Right atrium auricular region (tissue), 2 donors: Measurements from ENCODE around the gene CLNK. TPM values are rescaled to one million over a fixed set of nuclear protein-coding genes. Genes with fewer than 3 reads are reported as not detected.

Experiments used
- DNase-seq: peaks from one replicate; pipeline ENCODE4 v3.0.0-alpha.2; 2019; ENCODE audit warnings: low spot score
- H3K27ac ChIP-seq, 2 donors: fragments of 200-600 bp; sonication (generic); 1 replicate in 1 of 2; 2 replicates in 1 of 2; pipeline ENCODE4 v1.5.1; 2016 to 2019
- H3K27me3 ChIP-seq, 2 donors: fragments of 200-600 bp; sonication (generic); one replicate each; pipeline versions ENCODE4 v1.5.1 to v1.6.0; 2017 to 2019
- H3K36me3 ChIP-seq: fragments of 200-600 bp; sonication (generic); one replicate; pipeline ENCODE4 v1.5.1; 2016
- H3K4me1 ChIP-seq, 2 donors: fragments of 200-600 bp; sonication (generic); one replicate each; pipeline versions ENCODE4 v1.5.1 to v1.6.0; 2017 to 2019
- H3K4me3 ChIP-seq, 2 donors: fragments of 200-600 bp; sonication (generic); 1 replicate in 1 of 2; 2 replicates in 1 of 2; pipeline ENCODE4 v1.5.1; 2017 to 2019; ENCODE audit warnings: mild to moderate bottlenecking in 1 of 2, moderate library complexity in 1 of 2
- H3K9me3 ChIP-seq, 2 donors: fragments of 200-600 bp; sonication (generic); one replicate each; pipeline ENCODE4 v1.5.1; 2019
- total RNA-seq, 2 donors: library from RNA; depleted of rRNA; stranded (reverse); fragments of >200 nt; gene quantifications; one replicate each; pipeline ENCODE4 v1.1.0, GENCODE V29; 2016
- TF ChIP-seq, protein P1 (sequence below), 2 donors: fragments of 200-600 bp; sonication (generic); IDR thresholded peaks; one replicate each; pipeline ENCODE4 v1.5.1; 2019; ENCODE audit warnings: antibody characterized with exemption in 2 of 2

The CLNK gene
- total RNA-seq, 2 donors from 2014 or later = not detected

- Histone ChIP-seq H3K9me3 (no peaks in the 10 kb centered on the region), H3K4me3 (no peak overlapping the region), H3K36me3 (no peaks in the 10 kb centered on the region), H3K4me1 (no peaks in the 10 kb centered on the region), H3K27me3 (no peaks in the 10 kb centered on the region), H3K27ac (no peak overlapping the region)
- DNase-seq = no peak
- TF ChIP-seq, protein P1, sequence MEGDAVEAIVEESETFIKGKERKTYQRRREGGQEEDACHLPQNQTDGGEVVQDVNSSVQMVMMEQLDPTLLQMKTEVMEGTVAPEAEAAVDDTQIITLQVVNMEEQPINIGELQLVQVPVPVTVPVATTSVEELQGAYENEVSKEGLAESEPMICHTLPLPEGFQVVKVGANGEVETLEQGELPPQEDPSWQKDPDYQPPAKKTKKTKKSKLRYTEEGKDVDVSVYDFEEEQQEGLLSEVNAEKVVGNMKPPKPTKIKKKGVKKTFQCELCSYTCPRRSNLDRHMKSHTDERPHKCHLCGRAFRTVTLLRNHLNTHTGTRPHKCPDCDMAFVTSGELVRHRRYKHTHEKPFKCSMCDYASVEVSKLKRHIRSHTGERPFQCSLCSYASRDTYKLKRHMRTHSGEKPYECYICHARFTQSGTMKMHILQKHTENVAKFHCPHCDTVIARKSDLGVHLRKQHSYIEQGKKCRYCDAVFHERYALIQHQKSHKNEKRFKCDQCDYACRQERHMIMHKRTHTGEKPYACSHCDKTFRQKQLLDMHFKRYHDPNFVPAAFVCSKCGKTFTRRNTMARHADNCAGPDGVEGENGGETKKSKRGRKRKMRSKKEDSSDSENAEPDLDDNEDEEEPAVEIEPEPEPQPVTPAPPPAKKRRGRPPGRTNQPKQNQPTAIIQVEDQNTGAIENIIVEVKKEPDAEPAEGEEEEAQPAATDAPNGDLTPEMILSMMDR (IDR thresholded peaks at IDR 0.05) = no peak
Observed at GRCh38 chr4:10495651-10496050, 188.9 kb downstream of the CLNK start.

- no peak for DNase-seq
- H3K9me3 ChIP-seq = no peaks in the 10 kb centered on the region
- H3K4me3 ChIP-seq = no peak overlapping the region
- H3K36me3 ChIP-seq = no peaks in the 10 kb centered on the region
- no peaks in the 10 kb centered on the region for H3K4me1 ChIP-seq
- TF ChIP-seq, protein P1 (IDR thresholded peaks at IDR 0.05) = no peak
- no peaks in the 10 kb centered on the region for H3K27me3 ChIP-seq
- H3K27ac ChIP-seq = no peak overlapping the region
Observed at GRCh38 chr4:10492464-10492863, 192.1 kb downstream of the CLNK start.

DNA sequence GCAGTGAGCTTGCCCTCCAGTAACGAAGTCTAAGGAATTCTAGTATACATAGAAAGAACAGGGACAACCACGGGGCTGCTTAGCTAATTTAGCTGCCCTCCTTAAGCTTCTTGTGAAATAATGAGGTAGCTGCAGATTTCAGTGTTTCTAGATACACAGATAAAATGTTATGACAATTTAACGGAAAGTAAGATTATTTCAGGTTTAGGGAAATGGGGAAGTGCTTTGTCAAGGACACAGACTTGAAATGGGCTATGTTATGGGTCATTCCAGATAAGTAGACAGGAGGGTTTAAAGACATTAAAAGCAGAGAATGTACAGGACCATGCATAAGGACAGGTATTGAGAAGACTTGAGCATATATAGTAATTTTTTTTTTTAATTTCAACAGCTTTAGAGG lies 193.2 kb downstream of the CLNK start:
- no peak for DNase-seq
- TF ChIP-seq, protein P1 (IDR thresholded peaks at IDR 0.05) = no peak
- Histone ChIP-seq H3K27ac (no peak overlapping the region), H3K36me3 (no peaks in the 10 kb centered on the region), H3K9me3 (no peaks in the 10 kb centered on the region), H3K27me3 (no peaks in the 10 kb centered on the region), H3K4me1 (no peaks in the 10 kb centered on the region), H3K4me3 (no peak overlapping the region)

DNA sequence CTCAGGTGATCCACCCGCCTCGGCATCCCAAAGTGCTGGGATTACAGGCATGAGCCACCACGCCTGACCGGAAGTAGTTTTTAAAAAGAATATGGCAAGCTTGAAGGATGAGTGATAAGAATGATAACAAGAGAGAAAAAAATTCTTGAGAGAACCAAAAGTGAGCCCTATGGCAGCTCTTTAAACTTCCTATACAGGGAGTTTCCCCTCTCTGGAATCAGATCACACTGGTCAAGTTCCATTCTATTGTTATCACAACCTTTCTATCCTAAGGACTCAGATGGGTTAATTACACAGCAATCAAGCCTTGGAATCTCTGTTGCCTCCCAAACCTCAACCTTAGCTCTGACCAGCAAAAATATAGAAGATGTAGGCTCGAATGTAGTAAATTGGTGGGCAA lies 193.6 kb downstream of the CLNK start:
- no peaks in the 10 kb centered on the region for H3K9me3 ChIP-seq
- DNase-seq = no peak
- no peak overlapping the region for H3K27ac ChIP-seq
- TF ChIP-seq, protein P1 (IDR thresholded peaks at IDR 0.05) = no peak
- no peaks in the 10 kb centered on the region for H3K36me3 ChIP-seq
- H3K4me3 ChIP-seq = no peak overlapping the region
- H3K27me3 ChIP-seq = no peaks in the 10 kb centered on the region
- H3K4me1 ChIP-seq = no peaks in the 10 kb centered on the region

- H3K27ac ChIP-seq = no peak overlapping the region
- no peak overlapping the region for H3K4me3 ChIP-seq
- TF ChIP-seq, protein P1 (IDR thresholded peaks at IDR 0.05) = no peak
- H3K4me1 ChIP-seq = no peaks in the 10 kb centered on the region
- no peaks in the 10 kb centered on the region for H3K27me3 ChIP-seq
- H3K36me3 ChIP-seq = no peaks in the 10 kb centered on the region
- no peaks in the 10 kb centered on the region for H3K9me3 ChIP-seq
- peak; percentile 11 for DNase-seq
Observed at GRCh38 chr4:10482913-10483312, 201.7 kb downstream of the CLNK start.

DNA sequence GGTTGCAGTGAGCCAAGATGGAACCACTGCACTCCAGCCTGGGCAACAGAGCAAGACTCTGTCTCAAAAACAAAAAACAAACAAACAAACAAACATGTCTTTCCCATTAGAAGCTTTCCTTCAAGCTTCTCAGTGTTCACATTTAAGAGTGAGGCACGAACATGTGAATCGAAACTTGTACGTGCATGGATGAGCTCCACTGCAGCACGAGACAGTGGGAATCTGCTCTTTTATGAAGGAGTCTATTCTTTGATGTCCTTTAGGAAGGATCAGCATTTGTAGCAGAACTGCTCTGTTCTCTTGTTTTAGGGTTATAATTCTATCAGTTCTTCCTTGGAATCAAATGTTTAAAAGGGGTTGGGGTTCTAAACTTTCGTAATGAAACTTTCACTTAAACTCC lies 204.0 kb downstream of the CLNK start:
- Histone ChIP-seq H3K27me3 (no peaks in the 10 kb centered on the region), H3K36me3 (no peaks in the 10 kb centered on the region)

More for the DNA sequence above, 204.0 kb downstream of the CLNK start:
- Histone ChIP-seq H3K4me3 (no peak overlapping the region), H3K9me3 (no peaks in the 10 kb centered on the region), H3K27ac (no peak overlapping the region), H3K4me1 (no peaks in the 10 kb centered on the region)
- TF ChIP-seq, protein P1 (IDR thresholded peaks at IDR 0.05) = no peak
- no peak for DNase-seq
